ENCODE results near the gene SNX1. TPM values are rescaled to one million over a fixed set of nuclear protein-coding genes. Genes with fewer than 3 reads are reported as not detected.

Gene SNX1
- total and polyA plus RNA-seq, 2 of the 13 experiments (the other 11 are each of a cell fraction or from before 2014, with no cell fraction given), result 29.3 to 60.1 TPM

- no peak for TF ChIP-seq BATF2 (CRISPR knock-in tag; IDR thresholded peaks at IDR 0.05)
- peak; percentile 39; the same call in 1 of the 2 replicates for TF ChIP-seq ZNF121 (CRISPR knock-in tag; IDR thresholded peaks at IDR 0.05)
- TF ChIP-seq MAX (IDR thresholded peaks at IDR 0.05), result peak; percentile 57
- no peak for TF ChIP-seq ISL2 (CRISPR knock-in tag; IDR thresholded peaks at IDR 0.05)
- TF ChIP-seq MED8 (CRISPR knock-in tag; IDR thresholded peaks at IDR 0.05; ENCODE audit: insufficient replicate concordance), result no peak
- no peak for TF ChIP-seq RBAK (CRISPR knock-in tag; IDR thresholded peaks at IDR 0.05)
- TF ChIP-seq ZNF501 (CRISPR knock-in tag; IDR thresholded peaks at IDR 0.05), result 0 out of 2 replicates have a peak, but pooled peaks have one; percentile 17
- no peak for TF ChIP-seq WIZ (CRISPR knock-in tag; IDR thresholded peaks at IDR 0.05)
- TF ChIP-seq ZNF33A (CRISPR knock-in tag; IDR thresholded peaks at IDR 0.05; ENCODE audit: borderline replicate concordance), result no peak
- TF ChIP-seq ZNF768 (CRISPR knock-in tag; IDR thresholded peaks at IDR 0.05), result no peak; the same call in 1 of the 2 replicates
- TF ChIP-seq MXD4 (CRISPR knock-in tag; IDR thresholded peaks at IDR 0.05), result no peak
- TF ChIP-seq ZNF605 (CRISPR knock-in tag; IDR thresholded peaks at IDR 0.05), result 0 out of 2 replicates have a peak, but pooled peaks have one; percentile 12
- no peak for TF ChIP-seq HNRNPL (IDR thresholded peaks at IDR 0.05; ENCODE audit: low read depth, low read length)
- TF ChIP-seq HIVEP1 (CRISPR knock-in tag; IDR thresholded peaks at IDR 0.05), result peak; percentile 50; the same call in 1 of the 2 replicates
- peak; percentile 31; the same call in 1 of the 2 replicates for TF ChIP-seq ZNF280B (CRISPR knock-in tag; IDR thresholded peaks at IDR 0.05; ENCODE audit: borderline replicate concordance)
- peak; percentile 70 for TF ChIP-seq HDAC1 (CRISPR knock-in tag; IDR thresholded peaks at IDR 0.05)
- peak; percentile 26; the same call in 1 of the 2 replicates for TF ChIP-seq MXD3 (CRISPR knock-in tag; IDR thresholded peaks at IDR 0.05)
- no peak for TF ChIP-seq ZNF160 (CRISPR knock-in tag; IDR thresholded peaks at IDR 0.05)
- TF ChIP-seq RNF2 (conservative IDR thresholded peaks at IDR 0.05; ENCODE audit: low read depth), result no peak
- peak in 1 of 2 experiments; percentile 15; a peak in 1 of 4 replicates for TF ChIP-seq HMGXB4 (CRISPR knock-in tag; IDR thresholded peaks at IDR 0.05; ENCODE audit: borderline replicate concordance in 1 of 2, low read depth in 1 of 2)
- TF ChIP-seq ZNF138 (CRISPR knock-in tag; IDR thresholded peaks at IDR 0.05; ENCODE audit: low read depth), result no peak
- TF ChIP-seq ZNF703 (CRISPR knock-in tag; IDR thresholded peaks at IDR 0.05; ENCODE audit: borderline replicate concordance), result peak; percentile 25; the same call in 1 of the 2 replicates
- no peak for TF ChIP-seq GATAD2A (CRISPR knock-in tag; IDR thresholded peaks at IDR 0.05)
- 0 out of 2 replicates have a peak, but pooled peaks have one; percentile 35 for TF ChIP-seq MAF1 (CRISPR knock-in tag; IDR thresholded peaks at IDR 0.05; ENCODE audit: borderline replicate concordance)
- TF ChIP-seq KLF12 (CRISPR knock-in tag; IDR thresholded peaks at IDR 0.05; ENCODE audit: borderline replicate concordance), result no peak
- TF ChIP-seq IRF2 (CRISPR knock-in tag; IDR thresholded peaks at IDR 0.05), result no peak
Observed at GRCh38 chr15:64151727-64152506, 56.1 kb downstream of the SNX1 start, which contains the start of gene SNX22 (continued).

All from HepG2 (cell line).